ENCODE results near the gene CCDC69.

CCDC69 gene

DNA sequence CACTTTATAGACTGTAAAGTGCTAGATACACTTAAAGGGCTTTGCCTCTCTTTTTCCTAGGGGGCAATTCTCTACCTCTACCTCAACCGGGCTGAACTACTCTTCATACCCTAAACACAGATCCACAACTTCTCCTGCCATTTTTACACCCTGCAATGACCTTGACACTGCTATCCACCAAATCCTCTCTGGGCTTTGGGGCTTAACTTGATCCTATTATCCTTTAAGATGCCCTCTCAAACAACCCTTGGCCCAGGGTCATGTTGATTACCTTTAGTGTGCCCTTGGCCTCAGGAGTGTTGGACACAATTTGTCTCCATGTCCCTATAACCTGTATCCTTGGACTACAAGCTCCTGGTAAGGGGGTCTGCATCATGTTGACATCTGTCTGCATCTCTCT lies 85.8 kb downstream of the CCDC69 start:
- no peak for DNase-seq

DNA sequence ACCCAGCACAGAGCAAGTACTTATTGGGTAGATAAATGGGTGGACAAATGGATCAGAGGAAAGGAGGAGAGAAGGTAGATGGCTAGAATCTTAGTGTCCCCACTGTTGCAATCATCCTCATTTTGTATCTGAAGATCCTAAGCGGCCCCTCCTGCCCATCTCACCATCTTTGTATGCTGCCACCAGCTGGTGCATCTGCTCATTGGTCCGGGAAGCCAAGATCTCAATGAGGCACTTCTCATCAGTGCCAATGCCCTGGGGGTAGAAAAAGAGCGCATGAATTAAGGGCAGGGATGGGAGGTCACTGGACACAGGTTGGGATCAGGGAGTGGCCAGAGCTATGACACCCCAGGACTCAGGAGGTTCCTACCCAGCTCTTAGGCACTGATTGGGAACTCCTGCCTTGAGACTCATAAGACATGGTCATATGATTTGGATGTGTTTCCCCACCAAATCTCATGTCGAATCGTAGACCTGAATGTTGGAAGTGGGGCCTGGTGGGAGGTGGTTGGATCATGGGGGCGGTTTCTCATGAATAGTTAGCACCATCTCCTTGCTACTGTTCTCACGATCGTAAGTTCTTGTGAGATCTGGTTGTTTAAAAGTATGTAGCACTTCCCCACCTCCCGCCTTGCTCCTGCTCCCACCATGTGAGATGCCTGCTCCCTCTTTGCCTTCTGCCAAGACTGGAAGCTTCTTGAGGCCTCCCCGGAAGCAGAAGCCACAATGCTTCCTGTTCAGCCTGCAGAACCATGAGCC lies 86.6 kb downstream of the CCDC69 start:
- DNase-seq = no peak

DNA sequence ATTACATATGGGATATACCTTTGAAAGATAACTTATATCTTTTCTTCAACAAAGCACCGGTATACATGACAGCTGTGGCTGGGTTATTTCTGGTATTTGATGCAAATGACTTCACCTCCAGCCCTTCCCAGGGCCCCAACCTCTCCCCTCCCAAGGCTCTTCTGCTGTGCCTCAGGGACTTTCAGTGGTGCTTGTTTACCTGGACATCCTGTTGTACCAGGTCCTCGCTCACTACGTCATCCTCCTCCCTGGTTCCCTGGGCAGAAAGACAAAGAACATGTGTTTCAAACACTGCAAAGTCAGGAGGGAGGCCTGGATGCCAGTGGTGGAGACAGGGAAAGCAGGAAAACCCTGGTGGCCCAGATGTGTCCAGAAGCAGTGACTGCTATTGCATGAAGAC lies 89.7 kb downstream of the CCDC69 start:
- no peak for DNase-seq

GRCh38 chr5:151132963-151133362 lies 90.9 kb downstream of the CCDC69 start:
- no peak for DNase-seq
